PC-3 (cell line): ENCODE results near the gene PTCD2. TPM values are rescaled to one million over a fixed set of nuclear protein-coding genes. Genes with fewer than 3 reads are reported as not detected.
"Not testable (repeated sequence)": the region's sequence is repeated elsewhere in the genome, so short reads cannot be mapped to it uniquely, and the experiment has no call there.

Experiments
- ATAC-seq: fragments of 200-7000 bp; cut with Tn5 transposase; 2 replicates; pipeline ENCODE4 v1.9.1; 2020; ENCODE audit warnings: mild to moderate bottlenecking, moderate library complexity
- BruUV-seq: library from RNA; stranded (reverse); fragments of 400-500 nt; replicated peaks from 2 replicates; lab custom pipeline; 2021; lab: Mats Ljungman, UMichigan
- CTCF ChIA-PET: fragments of 300-600 bp; sonication (Branson Sonifier 250); formaldehyde crosslinking; loops from one replicate; lab custom pipeline; 2022; ENCODE audit warnings: antibody characterized with exemption; lab: Charles Lee
- POLR2A ChIA-PET: fragments of 300-600 bp; sonication (Branson Sonifier 250); formaldehyde crosslinking; loops from one replicate; lab custom pipeline; 2022; ENCODE audit warnings: antibody characterized with exemption; ENCODE audit not compliant: unreplicated experiment; lab: Charles Lee
- DNase-seq: peaks from one replicate; pipeline ENCODE4 v3.0.0-alpha.2; 2015
- H2AFZ ChIP-seq: fragments of 300-600 bp; sonication (generic); 2 replicates; pipeline ENCODE4 v1.6.0; 2016; ENCODE audit warnings: antibody characterized with exemption, low read length
- H3F3A ChIP-seq: fragments of 300-600 bp; sonication (generic); one replicate; pipeline ENCODE4 v1.6.0; 2017; ENCODE audit warnings: antibody characterized with exemption, low read length, control low read depth, mild to moderate bottlenecking; ENCODE audit not compliant: unreplicated experiment
- H3K27ac ChIP-seq: fragments of 300-600 bp; sonication (generic); 2 replicates; pipeline ENCODE4 v1.5.1; 2016; ENCODE audit warnings: mild to moderate bottlenecking, low read length
- H3K27me3 ChIP-seq: fragments of 300-600 bp; sonication (generic); 2 replicates; pipeline ENCODE4 v1.6.1; 2016; ENCODE audit warnings: low read length, mixed read lengths
- H3K36me3 ChIP-seq: fragments of 300-600 bp; sonication (generic); 2 replicates; pipeline ENCODE4 v1.6.1; 2016; ENCODE audit warnings: low read depth, mixed run types, low read length, mixed read lengths
- H3K4me1 ChIP-seq: fragments of 300-600 bp; sonication (generic); 2 replicates; pipeline ENCODE4 v1.5.1; 2016; ENCODE audit warnings: low read length; ENCODE audit not compliant: insufficient read depth
- H3K4me2 ChIP-seq: fragments of 300-600 bp; sonication (generic); 2 replicates; pipeline ENCODE4 v1.6.0; 2016; ENCODE audit warnings: low read length
- H3K4me3 ChIP-seq: fragments of 300-600 bp; sonication (generic); 2 replicates; pipeline ENCODE4 v1.5.1; 2016; ENCODE audit warnings: mild to moderate bottlenecking, low read length, mixed read lengths
- H3K79me2 ChIP-seq: fragments of 300-600 bp; sonication (generic); 2 replicates; pipeline ENCODE4 v1.6.1; 2017; ENCODE audit warnings: low read length, mixed read lengths
- H3K9ac ChIP-seq: fragments of 300-600 bp; sonication (generic); 2 replicates; pipeline ENCODE4 v1.6.0; 2016; ENCODE audit warnings: mild to moderate bottlenecking, low read length
- H3K9me2 ChIP-seq: fragments of 300-600 bp; sonication (generic); replicated peaks from 2 replicates; pipeline ENCODE4 v1.6.1; 2016; ENCODE audit warnings: mixed run types, low read length, mixed read lengths
- H3K9me3 ChIP-seq: fragments of 300-600 bp; sonication (generic); 2 replicates; pipeline ENCODE4 v1.6.1; 2016; ENCODE audit warnings: low read length, mixed read lengths
- H4K20me1 ChIP-seq: fragments of 300-600 bp; sonication (generic); 2 replicates; pipeline ENCODE4 v1.6.1; 2016; ENCODE audit warnings: low read length, mixed read lengths
- EZH2 ChIP-seq: fragments of 300-600 bp; sonication (generic); IDR thresholded peaks from one replicate; pipeline ENCODE4 v1.6.1; 2017; ENCODE audit warnings: antibody characterized with exemption, mild to moderate bottlenecking, low read length; ENCODE audit not compliant: unreplicated experiment
- EZH2phosphoT487 ChIP-seq: fragments of 300-600 bp; sonication (generic); IDR thresholded peaks from 2 replicates; pipeline ENCODE4 v1.6.1; 2018; ENCODE audit warnings: mild to moderate bottlenecking, antibody characterized with exemption, low read length, borderline replicate concordance
- intact Hi-C: fragments of 100-400 bp; cut with micrococcal nuclease; formaldehyde crosslinking; loops from 2 replicates; pipeline ENCODE4 v1.9.0; 2023
- total RNA-seq: library from RNA; depleted of rRNA; stranded (reverse); fragments of >200 nt; gene quantifications from 2 replicates; pipeline ENCODE4 v1.2.3, GENCODE V29; 2014
- TF ChIP-seq, protein P1 (sequence below): fragments of 300-600 bp; sonication (generic); conservative IDR thresholded peaks from 2 replicates; pipeline ENCODE4 v1.5.1; 2017; ENCODE audit warnings: antibody characterized with exemption, low read depth, mild to moderate bottlenecking, low read length

Gene PTCD2
- total RNA-seq, 1 experiment from 2014 or later = 3.4 TPM

DNA sequence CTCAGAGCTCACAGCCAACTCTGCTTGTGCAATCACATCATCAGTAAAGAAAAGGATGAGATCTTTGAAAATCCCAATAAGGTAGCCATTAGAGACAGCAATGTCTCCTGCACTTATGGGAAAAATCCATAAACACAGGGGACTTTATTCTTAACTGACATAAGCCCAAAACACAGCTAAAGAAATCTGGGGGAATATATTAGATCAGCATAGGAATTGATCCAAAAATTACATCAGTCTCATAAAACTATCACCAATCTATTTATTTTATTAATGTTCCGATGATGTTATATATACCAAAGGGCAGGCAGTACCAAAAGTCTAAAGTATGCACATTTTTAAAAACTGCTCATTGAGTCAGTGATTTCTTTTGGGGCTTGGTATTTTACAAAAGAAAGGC lies 7.0 kb upstream of the PTCD2 start:
- intact Hi-C loops = no loop called here
- no peaks in the 10 kb centered on the region; the same call in 1 of the 2 replicates for H4K20me1 ChIP-seq
- DNase-seq (no peak), ATAC-seq (no peak)
- no peak overlapping the region for H3K27ac ChIP-seq
- POLR2A ChIA-PET = no interaction called here
- H3K79me2 ChIP-seq = peaks cover 45% of the 10 kb centered on the region
- H3K36me3 ChIP-seq = peaks cover 6% of the 10 kb centered on the region; the same call in 1 of the 2 replicates
- peaks cover 5% of the 10 kb centered on the region for H3K4me1 ChIP-seq
- H3F3A ChIP-seq = no peaks in the 10 kb centered on the region
- no peaks in the 10 kb centered on the region for H3K9me2 ChIP-seq
- no TSS peak for BruUV-seq
- no peaks in the 10 kb centered on the region for H3K27me3 ChIP-seq
- no peak overlapping the region for H3K9ac ChIP-seq
- H2AFZ ChIP-seq = no peak overlapping the region
- no peaks in the 10 kb centered on the region for H3K9me3 ChIP-seq
- H3K4me3 ChIP-seq = no peak overlapping the region
- CTCF ChIA-PET = no interaction called here
- no peak overlapping the region for H3K4me2 ChIP-seq
- no peak for TF ChIP-seq EZH2phosphoT487
- TF ChIP-seq, protein P1, sequence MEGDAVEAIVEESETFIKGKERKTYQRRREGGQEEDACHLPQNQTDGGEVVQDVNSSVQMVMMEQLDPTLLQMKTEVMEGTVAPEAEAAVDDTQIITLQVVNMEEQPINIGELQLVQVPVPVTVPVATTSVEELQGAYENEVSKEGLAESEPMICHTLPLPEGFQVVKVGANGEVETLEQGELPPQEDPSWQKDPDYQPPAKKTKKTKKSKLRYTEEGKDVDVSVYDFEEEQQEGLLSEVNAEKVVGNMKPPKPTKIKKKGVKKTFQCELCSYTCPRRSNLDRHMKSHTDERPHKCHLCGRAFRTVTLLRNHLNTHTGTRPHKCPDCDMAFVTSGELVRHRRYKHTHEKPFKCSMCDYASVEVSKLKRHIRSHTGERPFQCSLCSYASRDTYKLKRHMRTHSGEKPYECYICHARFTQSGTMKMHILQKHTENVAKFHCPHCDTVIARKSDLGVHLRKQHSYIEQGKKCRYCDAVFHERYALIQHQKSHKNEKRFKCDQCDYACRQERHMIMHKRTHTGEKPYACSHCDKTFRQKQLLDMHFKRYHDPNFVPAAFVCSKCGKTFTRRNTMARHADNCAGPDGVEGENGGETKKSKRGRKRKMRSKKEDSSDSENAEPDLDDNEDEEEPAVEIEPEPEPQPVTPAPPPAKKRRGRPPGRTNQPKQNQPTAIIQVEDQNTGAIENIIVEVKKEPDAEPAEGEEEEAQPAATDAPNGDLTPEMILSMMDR = no peak
- no peak for TF ChIP-seq EZH2

DNA sequence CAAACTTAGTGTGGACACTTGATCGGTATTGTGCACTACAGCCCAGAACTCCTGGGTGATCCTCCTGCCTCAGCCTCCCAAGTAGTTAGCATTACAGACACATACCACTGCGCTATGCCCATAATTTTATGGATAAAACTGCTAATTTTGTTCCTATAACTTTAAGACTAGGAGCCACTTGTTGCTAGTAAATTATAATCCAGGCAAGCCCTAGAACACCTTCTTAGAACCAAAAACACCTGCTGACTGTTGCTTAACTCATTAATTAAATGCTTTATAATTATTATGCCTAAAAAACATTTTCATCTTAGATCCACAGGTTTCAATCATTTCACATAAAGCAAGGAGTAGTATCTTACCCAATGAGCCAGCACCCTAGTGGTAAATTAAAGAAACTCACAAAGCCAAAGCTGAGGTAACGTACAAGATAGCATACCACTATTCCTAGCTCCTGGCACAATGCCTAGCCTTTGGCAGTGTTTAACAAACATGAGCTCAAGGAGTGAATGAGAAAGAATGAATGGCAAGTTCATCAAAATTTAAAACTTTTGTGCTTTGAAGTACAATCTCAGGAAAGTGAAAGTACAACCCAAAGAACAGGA lies 5.5 kb upstream of the PTCD2 start:
- Histone ChIP-seq H3K9me2 (no peaks in the 10 kb centered on the region), H3K27ac (no peak overlapping the region), H3K9ac (no peak overlapping the region), H3K27me3 (no peaks in the 10 kb centered on the region), H3F3A (no peaks in the 10 kb centered on the region), H4K20me1 (no peaks in the 10 kb centered on the region; the same call in 1 of the 2 replicates), H3K36me3 (peaks cover 6% of the 10 kb centered on the region; the same call in 1 of the 2 replicates), H3K9me3 (no peaks in the 10 kb centered on the region), H2AFZ (no peak overlapping the region), H3K4me3 (no peak overlapping the region), H3K4me1 (peaks cover 7% of the 10 kb centered on the region), H3K4me2 (no peak overlapping the region), H3K79me2 (peaks cover 61% of the 10 kb centered on the region)
- ChIA-PET CTCF (no interaction called here), POLR2A (interaction anchor here (0.6 kb wide), 1 partner anchor 528 kb away, joined by 4 read pairs; no protein-coding TSS in a partner anchor)
- DNase-seq (peak; percentile 60), ATAC-seq (peak; percentile 62)
- TF ChIP-seq, protein P1 = peak; percentile 35; the same call in 1 of the 2 replicates
- TF ChIP-seq EZH2phosphoT487 (no peak), EZH2 (no peak)
- intact Hi-C loops = no loop called here
- BruUV-seq = no TSS peak

DNA sequence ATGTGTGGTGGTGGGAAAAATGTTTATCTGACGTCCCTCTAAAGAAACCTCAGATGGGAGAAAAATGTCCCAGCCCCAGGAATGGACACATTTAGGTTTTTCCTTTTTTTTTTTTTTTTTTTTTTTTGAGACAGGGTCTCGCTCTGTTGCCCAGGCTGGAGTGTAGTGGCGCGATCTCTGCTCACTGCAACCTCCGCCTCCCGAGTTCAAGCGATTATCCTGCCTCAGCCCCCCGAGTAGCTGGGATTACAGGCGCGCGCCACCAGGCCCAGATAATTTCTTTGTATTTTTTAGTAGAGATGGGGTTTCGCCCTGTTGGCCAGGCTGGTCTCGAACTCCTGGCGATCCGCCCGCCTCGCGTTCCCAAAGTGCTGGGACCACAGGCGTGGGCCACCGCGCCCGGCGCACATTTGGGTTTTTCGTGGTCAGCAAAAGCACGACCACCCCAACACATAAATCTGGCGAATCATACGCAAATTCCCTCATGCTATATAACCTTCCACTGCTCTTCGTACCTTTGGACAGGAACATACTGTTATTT lies 668 bp upstream of the PTCD2 start:
- H4K20me1 ChIP-seq, H3F3A ChIP-seq, H3K36me3 ChIP-seq, H3K9me2 ChIP-seq, H3K27me3 ChIP-seq, DNase-seq, intact Hi-C loops, H3K9me3 ChIP-seq: not testable (repeated sequence)
- Histone ChIP-seq H3K27ac (peak overlapping the region; percentile 62), H3K9ac (peak overlapping the region; percentile 94), H3K4me1 (peaks cover 26% of the 10 kb centered on the region), H3K4me3 (peak overlapping the region; percentile 90), H3K4me2 (peak overlapping the region; percentile 94), H3K79me2 (peaks cover 69% of the 10 kb centered on the region), H2AFZ (peak overlapping the region; percentile 87)
- ATAC-seq = peak; percentile 3
- ChIA-PET POLR2A (interaction anchor here (0.6 kb wide), 2 partner anchors 54 to 270 kb away, joined by 3 to 5 read pairs; no protein-coding TSS in a partner anchor), CTCF (interaction anchor here (0.7 to 0.9 kb wide), 2 partner anchors 15 to 36 kb away, joined by 3 to 4 read pairs; no protein-coding TSS in a partner anchor)
- BruUV-seq = TSS peak; percentile 81
